Panc1 (cell line): ENCODE measurements around the gene PEX5. TPM values are rescaled to one million over a fixed set of nuclear protein-coding genes. Genes with fewer than 3 reads are reported as not detected.

Source experiments
- ATAC-seq: fragments of 200-7000 bp; cut with Tn5 transposase; 2 replicates; pipeline ENCODE4 v1.9.1; 2020; ENCODE audit warnings: mild to moderate bottlenecking, moderate library complexity
- BruUV-seq: library from RNA; stranded (reverse); fragments of 400-500 nt; replicated peaks from 2 replicates; lab custom pipeline; 2021; lab: Mats Ljungman, UMichigan
- CTCF ChIA-PET: fragments of 300-600 bp; sonication (Branson Sonifier 250); formaldehyde crosslinking; loops from one replicate; lab custom pipeline; 2022; ENCODE audit warnings: antibody characterized with exemption; lab: Charles Lee
- POLR2A ChIA-PET: fragments of 300-600 bp; sonication (Branson Sonifier 250); formaldehyde crosslinking; loops from one replicate; lab custom pipeline; 2022; ENCODE audit warnings: antibody characterized with exemption; lab: Charles Lee
- DNase-seq: peaks from one replicate; pipeline ENCODE4 v3.0.0-alpha.2; 2010; ENCODE audit warnings: low read depth, low spot score
- H3K27ac ChIP-seq: 2 replicates; pipeline ENCODE4 v1.5.1; 2011; ENCODE audit warnings: mild to moderate bottlenecking, low read length, inconsistent platforms
- H3K27me3 ChIP-seq: fragments of 200-500 bp; sonication (Bioruptor generic); 2 replicates; pipeline ENCODE4 v1.6.0; 2014; ENCODE audit warnings: low read length, inconsistent platforms; ENCODE audit not compliant: control insufficient read depth, insufficient read depth
- H3K36me3 ChIP-seq: fragments of 200-500 bp; sonication (Bioruptor generic); 2 replicates; pipeline ENCODE4 v1.5.1; 2014; ENCODE audit warnings: inconsistent platforms, mild to moderate bottlenecking, low read length, moderate library complexity; ENCODE audit not compliant: control insufficient read depth, insufficient read depth
- H3K4me1 ChIP-seq: 2 replicates; pipeline ENCODE4 v1.5.1; 2011; ENCODE audit warnings: inconsistent platforms, mild to moderate bottlenecking, low read length, moderate library complexity; ENCODE audit not compliant: control insufficient read depth, insufficient read depth
- H3K4me3 ChIP-seq, 2 experiments: 2 replicates each; pipeline ENCODE4 v1.5.1; 2011 to 2012; ENCODE audit warnings: low read depth in 2 of 2, low read length in 2 of 2, mild to moderate bottlenecking in 2 of 2, inconsistent platforms in 1 of 2, moderate library complexity in 1 of 2
- H3K9me3 ChIP-seq: fragments of 200-500 bp; sonication (Bioruptor generic); 2 replicates; pipeline ENCODE4 v1.5.1; 2014; ENCODE audit warnings: low read depth, mild to moderate bottlenecking, inconsistent platforms, low read length, moderate library complexity; ENCODE audit not compliant: control insufficient read depth, insufficient read depth
- CTCF ChIP-seq: fragments of 450-650 bp; IDR thresholded peaks from 2 replicates; pipeline ENCODE4 v1.5.1; 2017; ENCODE audit warnings: mild to moderate bottlenecking
- POLR2AphosphoS5 ChIP-seq: IDR thresholded peaks from 2 replicates; pipeline ENCODE4 v1.6.1; 2012; ENCODE audit warnings: mild to moderate bottlenecking, low read depth, low read length, moderate library complexity
- SIN3A ChIP-seq: IDR thresholded peaks from 2 replicates; pipeline ENCODE4 v1.6.1; 2012; ENCODE audit warnings: low read depth, mild to moderate bottlenecking, low read length, moderate library complexity, borderline replicate concordance; ENCODE audit not compliant: insufficient read depth
- TCF7L2 ChIP-seq: IDR thresholded peaks from 2 replicates; pipeline ENCODE4 v1.6.1; 2011; ENCODE audit warnings: mild to moderate bottlenecking, low read depth, low read length, inconsistent platforms
- in situ Hi-C: cut with HindIII; loops from 2 replicates; pipeline ENCODE4 v1.10.0; 2016; ENCODE audit warnings: low sequenced_read_pairs, low pct_unique_long_range_greater_than_20kb
- intact Hi-C: fragments of 100-400 bp; cut with micrococcal nuclease; formaldehyde crosslinking; loops from one replicate; pipeline ENCODE4 v1.10.0; 2022; ENCODE audit not compliant: unreplicated experiment
- total RNA-seq: library from RNA; stranded (reverse); gene quantifications from one replicate; pipeline ENCODE4 v1.2.1, GENCODE V29; 2021; ENCODE audit not compliant: unreplicated experiment
- TF ChIP-seq, protein P1 (sequence below), 2 experiments: IDR thresholded peaks; 2 replicates each; pipeline ENCODE4 v1.6.1; 2011 to 2012; ENCODE audit warnings: low read depth in 2 of 2, control low read depth in 1 of 2, low read length in 1 of 2, mild to moderate bottlenecking in 1 of 2, moderate library complexity in 1 of 2; ENCODE audit not compliant: insufficient read depth in 1 of 2

The PEX5 gene
- total RNA-seq, 1 experiment from 2014 or later: 26.9 TPM

- ATAC-seq (no peak), DNase-seq (no peak)
- Histone ChIP-seq H3K4me1 (no peaks in the 10 kb centered on the region), H3K27me3 (no peaks in the 10 kb centered on the region), H3K36me3 (no peaks in the 10 kb centered on the region; the same call in 1 of the 2 replicates), H3K27ac (no peak overlapping the region), H3K4me3 (no peak overlapping the region), H3K9me3 (no peaks in the 10 kb centered on the region)
- no TSS peak for BruUV-seq
- intact Hi-C loops (no loop called here), in situ Hi-C loops (no loop called here)
- POLR2A ChIA-PET: no interaction called here
- no peak for TF ChIP-seq TCF7L2
- TF ChIP-seq CTCF: no peak
- CTCF ChIA-PET: no interaction called here
These were observed 17.2 kb downstream of the PEX5 start for GRCh38 chr12:7206691-7207090.

GRCh38 chr12:7207866-7208625 is 18.6 kb downstream of the PEX5 start:
- H3K27ac ChIP-seq: no peak overlapping the region
- intact Hi-C loops (no loop called here), in situ Hi-C loops (no loop called here)
- no peaks in the 10 kb centered on the region for H3K9me3 ChIP-seq
- ChIA-PET CTCF (no interaction called here), POLR2A (no interaction called here)
- H3K4me3 ChIP-seq: no peak overlapping the region
- no peaks in the 10 kb centered on the region; the same call in 1 of the 2 replicates for H3K36me3 ChIP-seq
- TF ChIP-seq CTCF: no peak
- no peak for TF ChIP-seq SIN3A
- TF ChIP-seq POLR2AphosphoS5: no peak
- no peak for TF ChIP-seq TCF7L2
- TF ChIP-seq, protein P1, sequence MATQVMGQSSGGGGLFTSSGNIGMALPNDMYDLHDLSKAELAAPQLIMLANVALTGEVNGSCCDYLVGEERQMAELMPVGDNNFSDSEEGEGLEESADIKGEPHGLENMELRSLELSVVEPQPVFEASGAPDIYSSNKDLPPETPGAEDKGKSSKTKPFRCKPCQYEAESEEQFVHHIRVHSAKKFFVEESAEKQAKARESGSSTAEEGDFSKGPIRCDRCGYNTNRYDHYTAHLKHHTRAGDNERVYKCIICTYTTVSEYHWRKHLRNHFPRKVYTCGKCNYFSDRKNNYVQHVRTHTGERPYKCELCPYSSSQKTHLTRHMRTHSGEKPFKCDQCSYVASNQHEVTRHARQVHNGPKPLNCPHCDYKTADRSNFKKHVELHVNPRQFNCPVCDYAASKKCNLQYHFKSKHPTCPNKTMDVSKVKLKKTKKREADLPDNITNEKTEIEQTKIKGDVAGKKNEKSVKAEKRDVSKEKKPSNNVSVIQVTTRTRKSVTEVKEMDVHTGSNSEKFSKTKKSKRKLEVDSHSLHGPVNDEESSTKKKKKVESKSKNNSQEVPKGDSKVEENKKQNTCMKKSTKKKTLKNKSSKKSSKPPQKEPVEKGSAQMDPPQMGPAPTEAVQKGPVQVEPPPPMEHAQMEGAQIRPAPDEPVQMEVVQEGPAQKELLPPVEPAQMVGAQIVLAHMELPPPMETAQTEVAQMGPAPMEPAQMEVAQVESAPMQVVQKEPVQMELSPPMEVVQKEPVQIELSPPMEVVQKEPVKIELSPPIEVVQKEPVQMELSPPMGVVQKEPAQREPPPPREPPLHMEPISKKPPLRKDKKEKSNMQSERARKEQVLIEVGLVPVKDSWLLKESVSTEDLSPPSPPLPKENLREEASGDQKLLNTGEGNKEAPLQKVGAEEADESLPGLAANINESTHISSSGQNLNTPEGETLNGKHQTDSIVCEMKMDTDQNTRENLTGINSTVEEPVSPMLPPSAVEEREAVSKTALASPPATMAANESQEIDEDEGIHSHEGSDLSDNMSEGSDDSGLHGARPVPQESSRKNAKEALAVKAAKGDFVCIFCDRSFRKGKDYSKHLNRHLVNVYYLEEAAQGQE (IDR thresholded peaks at IDR 0.05; ENCODE audit: insufficient read depth in 1 of 2, low read depth in 2 of 2, low read length in 1 of 2): no peak
- ATAC-seq (no peak), DNase-seq (no peak)
- no peaks in the 10 kb centered on the region for H3K27me3 ChIP-seq
- BruUV-seq: no TSS peak
- H3K4me1 ChIP-seq: no peaks in the 10 kb centered on the region
